Measurements from ENCODE around the gene ZNF3.

ZNF3 gene

GRCh38 chr7:100059251-100059739, 22.2 kb downstream of the ZNF3 start:
- H3K9me3 Mint-ChIP-seq, result no peaks in the 10 kb centered on the region
- H3K27ac Mint-ChIP-seq, result no peak overlapping the region
- H3K36me3 Mint-ChIP-seq, result peaks cover 46% of the 10 kb centered on the region
- ATAC-seq, result peak; percentile 43
- H3K27me3 Mint-ChIP-seq, result no peaks in the 10 kb centered on the region
- H3K4me1 Mint-ChIP-seq, result peaks cover 6% of the 10 kb centered on the region
- H3K4me3 Mint-ChIP-seq, result no peak overlapping the region

GRCh38 chr7:100057006-100057405, 24.5 kb downstream of the ZNF3 start:
- Mint-ChIP-seq H3K27ac (no peak overlapping the region), H3K27me3 (no peaks in the 10 kb centered on the region), H3K9me3 (no peaks in the 10 kb centered on the region), H3K4me3 (no peak overlapping the region), H3K36me3 (peaks cover 38% of the 10 kb centered on the region), H3K4me1 (peaks cover 6% of the 10 kb centered on the region)
- no peak for ATAC-seq

- no peak overlapping the region for H3K27ac Mint-ChIP-seq
- H3K36me3 Mint-ChIP-seq, result peaks cover 16% of the 10 kb centered on the region
- no peaks in the 10 kb centered on the region for H3K27me3 Mint-ChIP-seq
- no peak overlapping the region for H3K4me3 Mint-ChIP-seq
- no peaks in the 10 kb centered on the region for H3K9me3 Mint-ChIP-seq
- peaks cover 16% of the 10 kb centered on the region for H3K4me1 Mint-ChIP-seq
- no peak for ATAC-seq
Measured at GRCh38 chr7:100053215-100053614, 28.3 kb downstream of the ZNF3 start.

GRCh38 chr7:100051611-100052010, 29.9 kb downstream of the ZNF3 start:
- Mint-ChIP-seq H3K4me1 (peaks cover 12% of the 10 kb centered on the region), H3K27me3 (no peaks in the 10 kb centered on the region), H3K36me3 (peaks cover under 1% of the 10 kb centered on the region), H3K9me3 (no peaks in the 10 kb centered on the region), H3K27ac (no peak overlapping the region), H3K4me3 (no peak overlapping the region)
- no peak for ATAC-seq

- H3K9me3 Mint-ChIP-seq, result no peaks in the 10 kb centered on the region
- no peaks in the 10 kb centered on the region for H3K27me3 Mint-ChIP-seq
Measured at GRCh38 chr7:100049441-100050291, 31.9 kb downstream of the ZNF3 start, which contains the start of gene ZSCAN21. TSS of gene ZSCAN21 (plus strand) at chr7:100049774. CDS start at chr7:100057007, 7,233 bp downstream.

GRCh38 chr7:100048680-100049079, 32.8 kb downstream of the ZNF3 start:
- Mint-ChIP-seq H3K27me3 (no peaks in the 10 kb centered on the region), H3K4me1 (peaks cover 18% of the 10 kb centered on the region), H3K9me3 (no peaks in the 10 kb centered on the region), H3K4me3 (no peak overlapping the region), H3K27ac (peak overlapping the region; percentile 92), H3K36me3 (no peaks in the 10 kb centered on the region)
- ATAC-seq, result no peak

More at GRCh38 chr7:100049441-100050291, 31.9 kb downstream of the ZNF3 start, which contains the start of gene ZSCAN21:
- ATAC-seq, result peak; percentile 97
- Mint-ChIP-seq H3K36me3 (no peaks in the 10 kb centered on the region), H3K4me1 (peaks cover 15% of the 10 kb centered on the region), H3K4me3 (peak within 1 kb of the TSS; percentile 95), H3K27ac (peak within 1 kb of the TSS; percentile 92)

GRCh38 chr7:100044718-100045117, 36.8 kb downstream of the ZNF3 start:
- Mint-ChIP-seq H3K27ac (peak overlapping the region; percentile 33), H3K9me3 (no peaks in the 10 kb centered on the region), H3K4me3 (peak overlapping the region; percentile 46), H3K4me1 (peaks cover 6% of the 10 kb centered on the region), H3K36me3 (no peaks in the 10 kb centered on the region), H3K27me3 (no peaks in the 10 kb centered on the region)
- peak; percentile 62 for ATAC-seq

GRCh38 chr7:100040575-100040974, 40.9 kb downstream of the ZNF3 start:
- Mint-ChIP-seq H3K27ac (no peak overlapping the region), H3K4me1 (peaks cover 6% of the 10 kb centered on the region), H3K36me3 (peaks cover 23% of the 10 kb centered on the region), H3K9me3 (no peaks in the 10 kb centered on the region), H3K4me3 (no peak overlapping the region), H3K27me3 (no peaks in the 10 kb centered on the region)
- ATAC-seq, result no peak

- Mint-ChIP-seq H3K9me3 (no peaks in the 10 kb centered on the region), H3K36me3 (peaks cover 46% of the 10 kb centered on the region), H3K27me3 (no peaks in the 10 kb centered on the region), H3K27ac (no peak overlapping the region), H3K4me1 (no peaks in the 10 kb centered on the region), H3K4me3 (no peak overlapping the region)
- no peak for ATAC-seq
Measured at GRCh38 chr7:100038326-100038725, 43.2 kb downstream of the ZNF3 start.

- no peak for ATAC-seq
- H3K4me3 Mint-ChIP-seq, result no peak overlapping the region
- no peaks in the 10 kb centered on the region for H3K4me1 Mint-ChIP-seq
- H3K36me3 Mint-ChIP-seq, result peaks cover 67% of the 10 kb centered on the region
- no peaks in the 10 kb centered on the region for H3K9me3 Mint-ChIP-seq
- H3K27me3 Mint-ChIP-seq, result no peaks in the 10 kb centered on the region
- H3K27ac Mint-ChIP-seq, result no peak overlapping the region
Measured at GRCh38 chr7:100035876-100036275, 45.6 kb downstream of the ZNF3 start.

- no peaks in the 10 kb centered on the region for H3K27me3 Mint-ChIP-seq
- no peak overlapping the region for H3K4me3 Mint-ChIP-seq
- no peaks in the 10 kb centered on the region for H3K9me3 Mint-ChIP-seq
- ATAC-seq, result no peak
- H3K27ac Mint-ChIP-seq, result no peak overlapping the region
- no peaks in the 10 kb centered on the region for H3K4me1 Mint-ChIP-seq
- peaks cover 75% of the 10 kb centered on the region for H3K36me3 Mint-ChIP-seq
Measured at GRCh38 chr7:100034871-100035510, 46.5 kb downstream of the ZNF3 start.

- Mint-ChIP-seq H3K9me3 (no peaks in the 10 kb centered on the region), H3K36me3 (peaks cover 78% of the 10 kb centered on the region), H3K27ac (no peak overlapping the region), H3K4me1 (no peaks in the 10 kb centered on the region), H3K27me3 (no peaks in the 10 kb centered on the region), H3K4me3 (no peak overlapping the region)
- ATAC-seq, result no peak
Measured at GRCh38 chr7:100033526-100033925, 48.0 kb downstream of the ZNF3 start.

GRCh38 chr7:100029596-100029995, 51.9 kb downstream of the ZNF3 start:
- Mint-ChIP-seq H3K27ac (no peak overlapping the region), H3K4me1 (peaks cover 8% of the 10 kb centered on the region), H3K9me3 (no peaks in the 10 kb centered on the region), H3K36me3 (peaks cover 47% of the 10 kb centered on the region), H3K4me3 (no peak overlapping the region), H3K27me3 (no peaks in the 10 kb centered on the region)
- ATAC-seq, result no peak

- Mint-ChIP-seq H3K4me3 (no peak overlapping the region), H3K27ac (no peak overlapping the region), H3K4me1 (peaks cover 8% of the 10 kb centered on the region), H3K36me3 (peaks cover 43% of the 10 kb centered on the region), H3K27me3 (no peaks in the 10 kb centered on the region), H3K9me3 (no peaks in the 10 kb centered on the region)
- ATAC-seq, result no peak
Measured at GRCh38 chr7:100027197-100027596, 54.3 kb downstream of the ZNF3 start.

- no peak for ATAC-seq
- Mint-ChIP-seq H3K27ac (no peak overlapping the region), H3K27me3 (no peaks in the 10 kb centered on the region), H3K9me3 (no peaks in the 10 kb centered on the region), H3K36me3 (peaks cover 19% of the 10 kb centered on the region), H3K4me1 (peaks cover 21% of the 10 kb centered on the region), H3K4me3 (no peak overlapping the region)
Measured at GRCh38 chr7:100024020-100024619, 57.4 kb downstream of the ZNF3 start.
